NCI-H226 (cell line): ENCODE data around the gene ASAP2.

Experiments
- DNase-seq: peaks from one replicate; pipeline ENCODE4 v3.0.0-alpha.2; 2015

ASAP2 gene

GRCh38 chr2:9330612-9331270 is 124.1 kb downstream of the ASAP2 start:
- DNase-seq = no peak

- peak; percentile 93 for DNase-seq
These were observed 125.1 kb downstream of the ASAP2 start for GRCh38 chr2:9331704-9332103.

- DNase-seq = no peak
These were observed 125.7 kb downstream of the ASAP2 start for GRCh38 chr2:9332136-9332852.

- no peak for DNase-seq
These were observed 126.2 kb downstream of the ASAP2 start for GRCh38 chr2:9332853-9333245.

- DNase-seq = peak; percentile 81
These were observed 127.1 kb downstream of the ASAP2 start for GRCh38 chr2:9333591-9334171.

- DNase-seq = no peak
These were observed 128.1 kb downstream of the ASAP2 start for GRCh38 chr2:9334761-9335160.

GRCh38 chr2:9335322-9335832 is 128.8 kb downstream of the ASAP2 start:
- no peak for DNase-seq

- DNase-seq = peak; percentile 67
These were observed 129.6 kb downstream of the ASAP2 start for GRCh38 chr2:9336241-9336575.

GRCh38 chr2:9336576-9337314 is 130.1 kb downstream of the ASAP2 start:
- peak; percentile 86 for DNase-seq

- DNase-seq = no peak
These were observed 131.3 kb downstream of the ASAP2 start for GRCh38 chr2:9337901-9338300.

- no peak for DNase-seq
These were observed 134.8 kb downstream of the ASAP2 start for GRCh38 chr2:9341337-9341887.

- no peak for DNase-seq
These were observed 136.0 kb downstream of the ASAP2 start for GRCh38 chr2:9342659-9343058.

- DNase-seq = no peak
These were observed 136.9 kb downstream of the ASAP2 start for GRCh38 chr2:9343524-9343923.

GRCh38 chr2:9344434-9344833 is 137.8 kb downstream of the ASAP2 start:
- no peak for DNase-seq

GRCh38 chr2:9345343-9345742 is 138.7 kb downstream of the ASAP2 start:
- DNase-seq = no peak

GRCh38 chr2:9345997-9346396 is 139.4 kb downstream of the ASAP2 start:
- no peak for DNase-seq

- DNase-seq = no peak
These were observed 140.3 kb downstream of the ASAP2 start for GRCh38 chr2:9346885-9347284.

- no peak for DNase-seq
These were observed 140.8 kb downstream of the ASAP2 start for GRCh38 chr2:9347411-9347881.

- DNase-seq = no peak
These were observed 147.7 kb downstream of the ASAP2 start for GRCh38 chr2:9354318-9354717.

- DNase-seq = no peak
These were observed 148.7 kb downstream of the ASAP2 start for GRCh38 chr2:9355270-9355669.

- DNase-seq = no peak
These were observed 149.1 kb downstream of the ASAP2 start for GRCh38 chr2:9355716-9356115.

GRCh38 chr2:9356261-9356660 is 149.6 kb downstream of the ASAP2 start:
- no peak for DNase-seq

- DNase-seq = no peak
These were observed 152.2 kb downstream of the ASAP2 start for GRCh38 chr2:9358846-9359245.
